ENCODE data around the gene ALLC.

ALLC gene

GRCh38 chr2:3641841-3642421, 16.1 kb upstream of the ALLC start:
- DNase-seq: no peak

DNA sequence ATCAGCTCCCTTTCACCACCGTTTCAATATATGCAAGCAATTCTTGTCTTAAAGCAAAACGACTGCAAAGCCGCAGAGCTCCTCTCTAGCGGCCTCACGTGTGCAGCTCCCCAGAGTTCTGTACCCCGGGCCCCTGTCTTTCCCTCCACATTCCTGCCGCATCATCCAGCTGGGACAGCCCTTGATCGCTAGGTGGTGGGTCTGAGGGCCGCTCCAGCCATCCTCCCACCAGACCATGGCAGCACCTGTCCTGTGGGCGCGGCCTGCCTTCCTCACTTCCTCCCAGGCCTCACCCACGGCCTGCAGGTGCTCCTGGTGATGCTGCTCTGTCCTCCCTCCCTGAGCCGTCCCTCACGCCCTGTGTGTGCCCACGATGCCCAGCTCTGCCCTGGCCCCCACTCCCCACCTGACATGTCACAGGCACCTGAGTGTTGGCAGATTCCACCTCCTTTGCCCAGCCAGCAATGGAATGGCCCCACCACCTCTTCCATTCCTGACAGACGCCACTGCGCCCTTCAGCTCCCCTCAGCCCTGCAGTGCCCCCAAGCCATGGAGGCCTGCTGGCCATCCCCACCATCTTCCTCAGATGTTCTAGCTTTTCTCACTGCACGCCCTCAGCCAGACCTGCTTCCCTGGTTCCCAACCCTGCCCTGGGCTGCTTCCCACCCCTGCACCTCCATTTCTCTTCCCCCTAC, 15.3 kb upstream of the ALLC start:
- no peak for DNase-seq

- no peak for DNase-seq
These were observed 14.4 kb upstream of the ALLC start for GRCh38 chr2:3643371-3644245.

DNA sequence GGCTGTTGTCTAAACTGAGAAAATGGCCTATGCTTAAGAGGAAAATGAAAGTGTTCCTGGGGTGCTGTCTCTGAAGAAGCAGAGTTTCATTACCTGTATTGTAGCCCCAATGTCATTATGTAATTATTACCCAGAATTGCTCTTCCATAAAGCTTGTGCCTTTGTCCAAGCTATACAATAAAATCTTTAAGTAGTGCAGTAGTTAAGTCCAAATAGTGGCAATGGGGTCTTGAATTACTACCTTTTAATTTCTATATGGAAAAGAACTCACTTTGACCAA, 13.8 kb upstream of the ALLC start:
- no peak for DNase-seq

GRCh38 chr2:3644891-3645605, 13.0 kb upstream of the ALLC start:
- DNase-seq: no peak

- DNase-seq: no peak
These were observed 12.1 kb upstream of the ALLC start for GRCh38 chr2:3645745-3646389.

- DNase-seq: no peak
These were observed 11.6 kb upstream of the ALLC start for GRCh38 chr2:3646446-3646845.

DNA sequence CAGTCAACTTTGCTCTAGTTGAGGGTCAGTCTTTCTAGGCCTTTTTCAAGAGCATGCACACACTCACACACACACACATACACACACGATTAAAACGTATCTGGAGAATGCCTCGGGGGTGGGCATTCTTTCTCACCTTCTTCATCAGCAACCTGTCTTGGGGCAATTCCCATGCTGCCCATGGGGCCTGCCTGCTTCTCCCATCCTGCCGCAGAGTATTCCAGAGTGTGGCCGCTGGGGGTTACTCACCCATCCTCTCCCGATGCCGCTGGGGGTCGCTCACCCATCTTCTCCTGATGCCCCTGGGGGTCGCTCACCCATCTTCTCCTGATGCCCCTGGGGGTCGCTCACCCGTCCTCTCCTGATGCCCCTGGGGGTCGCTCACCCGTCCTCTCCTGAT, 10.8 kb upstream of the ALLC start:
- DNase-seq: no peak

DNA sequence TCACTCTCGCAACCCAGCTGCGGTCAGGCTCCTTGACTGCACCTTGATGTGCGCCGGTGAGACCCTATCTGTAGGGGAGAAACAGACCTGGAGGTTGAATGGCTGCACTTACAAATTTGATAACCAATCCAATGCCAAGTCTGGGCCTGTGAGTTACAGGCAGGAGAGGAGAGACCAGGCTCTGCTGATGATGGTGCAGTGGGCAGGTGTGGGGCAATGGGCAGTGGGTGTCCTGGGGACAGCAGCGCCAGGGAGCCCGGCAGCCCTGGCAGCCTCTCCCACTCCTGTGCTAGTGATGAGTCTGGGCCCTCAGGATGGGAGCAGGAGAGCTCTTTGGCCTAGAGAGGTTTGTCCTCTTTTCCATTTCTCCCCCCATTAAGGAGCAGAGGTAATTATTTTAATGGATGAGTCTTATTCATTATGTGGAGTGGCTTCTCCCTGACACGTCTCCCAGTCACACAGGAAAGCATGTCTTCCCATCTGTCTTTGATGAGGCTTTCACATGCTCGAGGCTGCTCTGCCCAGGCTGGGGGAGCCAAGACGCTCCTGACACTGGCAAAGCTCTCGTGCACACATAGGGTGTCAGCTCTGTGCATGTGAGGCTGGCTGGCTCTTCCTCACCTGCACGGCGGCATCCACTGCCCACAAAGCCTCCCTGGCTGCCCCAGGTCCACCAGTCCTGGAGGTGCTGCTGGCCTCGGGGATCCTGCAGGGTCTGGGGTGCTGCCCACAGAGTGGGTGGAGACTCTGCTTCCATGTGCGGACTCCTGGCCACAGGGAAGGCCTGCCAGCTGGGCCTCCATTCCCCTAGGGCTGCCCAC, 10.0 kb upstream of the ALLC start:
- DNase-seq: no peak

DNA sequence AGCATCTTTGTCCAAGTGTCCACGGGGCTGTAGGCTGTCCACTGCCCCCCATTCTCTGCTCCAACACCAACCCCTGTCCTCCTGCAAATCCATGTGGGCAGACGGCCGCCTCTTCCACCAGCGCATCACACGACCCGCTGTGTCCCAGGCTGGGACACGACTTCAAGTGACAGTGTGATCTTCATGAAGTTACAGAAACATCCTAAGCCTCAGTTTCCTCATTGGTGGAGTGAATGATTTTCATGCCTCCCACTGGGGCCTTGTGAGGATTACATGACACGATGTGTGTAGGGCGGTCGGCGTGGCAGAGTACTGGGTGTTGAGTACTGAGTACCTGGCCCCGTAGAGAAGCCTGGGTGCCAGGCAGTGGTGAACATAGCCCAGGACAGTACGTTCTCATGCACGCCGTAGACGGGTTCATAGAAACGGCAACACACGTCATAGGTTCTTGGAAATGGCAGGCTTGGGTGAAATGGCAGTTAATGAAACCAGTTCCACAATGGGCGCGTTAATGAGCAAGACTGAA, 9.3 kb upstream of the ALLC start:
- DNase-seq: no peak

DNA sequence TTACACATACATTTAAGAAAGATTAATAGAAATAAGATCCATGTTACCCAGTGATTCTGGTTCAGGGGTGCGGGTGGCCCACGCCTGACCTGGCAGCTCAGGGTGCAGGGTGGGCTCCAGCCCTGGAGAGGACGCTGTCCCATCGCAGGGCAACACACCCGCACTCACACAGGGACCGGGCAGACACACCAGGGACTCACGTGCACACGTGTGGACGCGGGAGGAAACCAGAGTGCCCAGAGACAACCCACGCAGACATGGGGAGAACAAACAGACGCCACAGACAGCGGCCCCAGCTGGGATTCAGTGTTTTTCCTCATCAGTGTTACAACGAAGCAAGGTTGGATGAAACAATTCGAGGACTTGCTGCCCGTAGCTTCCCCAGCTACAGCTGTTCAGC, 8.4 kb upstream of the ALLC start:
- DNase-seq: no peak

- DNase-seq: no peak
These were observed 7.7 kb upstream of the ALLC start for GRCh38 chr2:3650140-3650920.

DNA sequence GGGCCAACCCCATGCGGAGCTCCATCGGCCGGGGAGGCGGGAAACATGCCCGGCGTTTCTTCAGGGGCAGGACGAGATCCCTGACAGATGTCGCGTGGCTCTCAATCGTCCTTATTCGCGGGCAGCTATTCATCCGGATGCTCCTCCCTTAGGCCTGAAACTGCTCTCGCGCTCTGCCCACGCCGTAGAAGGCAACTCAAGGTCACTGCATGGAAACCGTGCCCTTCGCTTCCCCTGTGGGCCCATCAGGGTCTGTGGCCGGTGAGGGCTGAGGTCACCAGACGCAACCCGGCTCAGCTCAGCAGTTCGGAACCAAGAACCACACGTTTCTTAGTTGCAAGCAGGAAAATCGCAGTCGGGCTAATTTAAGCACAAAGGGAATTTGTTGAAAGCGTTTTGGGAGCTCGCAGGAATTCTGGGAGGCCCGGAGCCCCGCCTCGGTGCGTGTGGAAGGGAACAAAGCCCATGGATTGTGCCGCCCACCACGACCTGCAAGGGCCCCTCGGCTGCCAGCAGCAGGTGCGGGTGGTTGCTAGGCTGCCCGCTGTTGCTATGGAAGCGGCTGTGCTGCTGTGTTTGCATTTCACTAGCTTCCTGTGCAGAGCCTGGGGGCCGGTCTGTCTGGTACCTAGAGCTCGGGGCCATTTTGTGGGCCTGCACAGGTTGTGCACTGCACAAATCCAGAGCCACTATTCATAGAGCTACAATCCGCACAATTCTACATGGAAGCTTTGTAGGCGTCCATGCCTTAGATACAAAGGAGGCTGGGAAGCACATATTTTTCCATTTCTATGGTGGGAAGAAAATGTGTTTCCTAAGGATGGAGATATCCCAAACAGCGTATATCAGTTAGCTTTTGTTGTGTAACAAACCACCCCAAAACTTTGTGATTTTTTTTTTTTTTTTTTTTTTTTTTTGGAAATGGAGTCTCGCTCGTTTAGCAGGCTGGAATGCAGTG, 6.0 kb upstream of the ALLC start:
- DNase-seq: peak; percentile 69

DNA sequence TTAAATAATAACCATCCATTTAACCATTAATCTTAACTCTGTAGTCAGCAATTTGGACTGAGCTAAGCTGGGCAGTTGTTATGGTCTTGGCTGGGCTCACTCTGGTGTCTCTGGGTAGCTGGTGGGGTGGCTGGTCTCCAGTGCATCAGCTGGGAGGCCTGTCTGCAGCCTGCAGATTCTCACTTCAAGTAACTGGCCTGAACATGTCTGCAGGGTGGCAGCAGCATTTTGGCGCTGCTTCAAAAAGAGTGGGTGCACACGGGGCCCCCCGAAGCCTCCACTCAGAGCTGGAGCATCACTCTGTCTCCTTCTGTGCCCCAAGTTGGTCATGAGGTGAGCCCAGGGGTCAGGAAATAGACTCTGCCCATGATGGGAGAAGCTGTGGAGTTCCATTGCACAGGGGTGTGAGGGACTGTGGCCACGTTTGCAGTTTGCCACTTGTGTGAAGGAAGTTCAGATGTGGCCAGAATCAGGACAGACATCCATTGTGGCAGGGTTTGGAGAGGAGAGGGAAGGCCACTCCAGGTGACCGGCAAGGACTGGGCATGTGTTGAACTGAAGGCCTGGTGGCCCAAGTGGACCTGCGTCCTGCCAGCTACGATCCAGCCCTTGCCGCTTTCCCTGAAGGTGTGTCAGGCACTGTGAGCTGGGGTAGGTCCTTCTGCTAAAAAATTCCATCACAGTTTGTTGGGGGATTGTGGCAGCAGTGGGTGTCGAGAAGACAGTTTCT, 4.9 kb upstream of the ALLC start:
- no peak for DNase-seq

DNA sequence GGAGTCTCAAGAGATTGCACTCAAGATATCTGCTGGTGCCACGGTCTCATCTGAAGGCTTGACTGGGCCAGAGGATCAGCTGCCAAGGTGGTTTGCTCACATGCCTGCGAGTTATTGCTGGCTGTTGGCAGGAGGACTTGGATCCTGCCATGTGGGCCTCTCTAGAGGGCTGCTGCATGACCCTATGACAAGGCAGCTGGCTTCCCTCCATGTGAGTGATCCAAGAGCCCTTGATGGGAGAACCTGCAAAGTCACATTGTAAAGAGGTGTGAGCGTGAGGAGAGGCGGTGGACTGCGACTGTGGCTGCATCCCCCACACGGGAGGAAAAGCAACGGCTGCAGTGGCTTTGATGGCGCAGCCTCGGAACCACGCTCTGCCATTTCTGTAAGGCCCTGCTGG, 4.0 kb upstream of the ALLC start:
- DNase-seq: peak; percentile 2

DNA sequence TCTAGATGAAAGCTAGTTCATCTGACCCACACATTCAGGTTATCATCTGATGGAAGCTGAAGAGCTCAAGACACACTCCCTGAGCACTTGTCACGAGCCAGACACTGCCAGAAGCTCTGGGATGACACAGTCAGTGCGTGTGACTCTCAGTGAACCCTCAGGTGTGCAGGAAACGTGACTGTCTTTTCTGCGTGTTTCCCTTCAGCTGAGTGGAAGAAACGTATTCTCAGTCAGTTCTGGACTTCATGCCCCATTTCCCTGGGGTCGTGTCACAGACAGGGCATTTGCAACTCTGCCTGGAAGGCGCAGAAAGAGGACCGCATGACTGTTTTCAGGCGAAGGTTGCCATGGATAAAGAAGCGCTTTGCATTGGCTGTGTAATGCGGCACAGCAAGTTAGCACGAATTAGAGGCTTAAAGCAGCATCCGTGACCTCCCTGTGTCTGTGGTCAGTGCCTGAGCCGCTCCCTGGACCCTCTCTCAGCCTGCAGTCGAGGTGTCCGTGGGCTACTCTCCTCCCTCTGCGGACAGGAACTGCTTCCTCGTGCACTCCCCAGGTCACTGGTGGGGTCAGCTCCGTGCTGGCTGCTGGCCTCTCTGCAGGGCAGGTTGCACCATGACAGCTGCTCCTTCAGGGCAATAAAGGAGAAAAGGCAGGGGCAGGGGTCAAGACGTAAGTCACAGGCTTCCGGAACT, 3.3 kb upstream of the ALLC start:
- DNase-seq: no peak

DNA sequence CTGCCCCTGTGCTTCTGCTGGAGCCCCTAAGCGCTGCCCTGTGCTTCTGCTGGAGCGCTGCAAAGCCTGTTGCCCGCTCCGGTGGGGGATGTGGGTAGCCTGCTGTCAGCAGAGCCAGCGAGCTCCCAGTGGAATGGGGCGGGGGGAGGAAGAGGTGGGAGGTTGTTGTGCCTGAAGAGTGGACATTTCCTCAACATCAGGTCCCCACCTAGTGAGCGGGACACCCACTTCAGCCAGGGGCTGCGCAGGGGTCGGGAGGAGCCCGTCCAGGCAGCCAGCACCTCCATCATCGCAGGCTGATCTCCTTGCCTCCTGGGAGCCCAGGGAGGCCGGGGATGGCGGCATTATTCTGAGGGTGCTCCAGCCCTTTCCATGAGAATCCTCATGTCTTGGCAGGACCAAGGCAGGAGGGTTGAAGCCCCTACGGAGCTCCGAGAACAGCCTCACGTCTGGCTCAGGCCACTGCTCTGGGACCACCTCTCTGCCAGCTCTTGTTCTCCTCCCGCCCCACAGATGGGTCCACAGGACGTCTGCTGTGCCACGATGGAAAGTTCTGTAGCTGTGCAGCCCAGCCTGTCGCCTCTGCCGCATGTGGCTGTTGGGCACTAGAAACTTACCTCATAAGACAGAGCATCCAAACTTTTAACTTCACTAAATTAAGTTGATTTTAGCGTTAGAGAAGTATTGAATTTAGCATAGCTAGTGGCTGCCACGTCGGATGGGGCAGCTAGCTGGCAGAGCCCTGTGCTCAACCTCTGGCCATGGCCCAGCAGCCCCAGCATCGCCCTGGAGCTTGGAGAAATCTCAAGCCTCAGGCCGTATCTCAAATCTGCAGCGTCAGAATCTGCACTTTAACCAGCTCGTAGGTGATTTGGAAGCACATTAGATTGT, 1.9 kb upstream of the ALLC start:
- DNase-seq: no peak

Data from NCI-H2029 treated with DMSO at 0.1 percent for 48 hours (cell line).